Neutrophil (primary cell): ENCODE data around the gene LGR6.

ENCODE experiments used
- H3K27ac ChIP-seq: fragments of 200-600 bp; sonication (generic); 2 replicates; pipeline ENCODE4 v1.5.1; 2016; ENCODE audit warnings: mild to moderate bottlenecking, moderate library complexity
- H3K27me3 ChIP-seq: fragments of 200-600 bp; sonication (generic); 2 replicates; pipeline ENCODE4 v1.6.0; 2016; ENCODE audit warnings: mild to moderate bottlenecking
- H3K36me3 ChIP-seq: fragments of 200-600 bp; sonication (generic); 2 replicates; pipeline ENCODE4 v1.5.1; 2017
- H3K4me1 ChIP-seq, 2 experiments: fragments of 200-600 bp in 1 of 2; sonication (generic) in 1 of 2; 1 replicate in 1 of 2; 2 replicates in 1 of 2; pipeline versions ENCODE4 v1.5.1 to v1.6.1; 2013 to 2016; ENCODE audit warnings: low read depth in 1 of 2, low read length in 1 of 2, mild to moderate bottlenecking in 1 of 2, moderate library complexity in 1 of 2; ENCODE audit not compliant: control insufficient read depth in 1 of 2, insufficient read depth in 1 of 2
- H3K4me3 ChIP-seq, 2 experiments: fragments of 200-600 bp in 1 of 2; sonication (generic) in 1 of 2; 1 replicate in 1 of 2; 2 replicates in 1 of 2; pipeline ENCODE4 v1.5.1; 2013 to 2016; ENCODE audit warnings: low read depth in 1 of 2, low read length in 1 of 2, mild to moderate bottlenecking in 1 of 2, moderate library complexity in 1 of 2
- H3K9me3 ChIP-seq: fragments of 200-600 bp; sonication (generic); 2 replicates; pipeline ENCODE4 v1.5.1; 2016
- CTCF ChIP-seq: fragments of 200-600 bp; sonication (generic); IDR thresholded peaks from 2 replicates; pipeline ENCODE4 v1.5.1; 2016; ENCODE audit warnings: antibody characterized with exemption

Gene LGR6

GRCh38 chr1:202168861-202169260 is 24.7 kb upstream of the LGR6 start:
- Histone ChIP-seq H3K4me1 (no peaks in the 10 kb centered on the region), H3K27ac (no peak overlapping the region), H3K4me3 (no peak overlapping the region), H3K9me3 (no peaks in the 10 kb centered on the region), H3K27me3 (no peaks in the 10 kb centered on the region), H3K36me3 (no peaks in the 10 kb centered on the region)
- TF ChIP-seq CTCF: no peak

GRCh38 chr1:202170726-202171125 is 22.9 kb upstream of the LGR6 start:
- Histone ChIP-seq H3K27ac (no peak overlapping the region), H3K27me3 (no peaks in the 10 kb centered on the region), H3K9me3 (no peaks in the 10 kb centered on the region), H3K4me3 (no peak overlapping the region), H3K36me3 (no peaks in the 10 kb centered on the region), H3K4me1 (no peaks in the 10 kb centered on the region)
- no peak for TF ChIP-seq CTCF

- TF ChIP-seq CTCF: no peak
- Histone ChIP-seq H3K4me1 (no peaks in the 10 kb centered on the region), H3K27ac (no peak overlapping the region), H3K36me3 (no peaks in the 10 kb centered on the region), H3K4me3 (no peak overlapping the region), H3K27me3 (no peaks in the 10 kb centered on the region), H3K9me3 (no peaks in the 10 kb centered on the region)
Observed at GRCh38 chr1:202171292-202172014, 22.1 kb upstream of the LGR6 start.

GRCh38 chr1:202172015-202172355 is 21.6 kb upstream of the LGR6 start:
- Histone ChIP-seq H3K27me3 (no peaks in the 10 kb centered on the region), H3K9me3 (no peaks in the 10 kb centered on the region), H3K4me1 (no peaks in the 10 kb centered on the region), H3K27ac (no peak overlapping the region), H3K4me3 (no peak overlapping the region), H3K36me3 (no peaks in the 10 kb centered on the region)
- TF ChIP-seq CTCF: no peak

GRCh38 chr1:202173993-202174392 is 19.6 kb upstream of the LGR6 start:
- Histone ChIP-seq H3K36me3 (no peaks in the 10 kb centered on the region), H3K9me3 (no peaks in the 10 kb centered on the region), H3K27me3 (no peaks in the 10 kb centered on the region), H3K4me1 (no peaks in the 10 kb centered on the region), H3K27ac (no peak overlapping the region), H3K4me3 (no peak overlapping the region)
- no peak for TF ChIP-seq CTCF
